Stimulated activated naive CD8-positive, alpha-beta T cell treated with anti-CD3 and anti-CD28 coated beads, Interleukin-15, Interleukin-2, amounts not matched to agents 100 U/mL and 50 U/mL, for 24 hours (primary cell): ENCODE measurements around the gene RAD51B.

Experiments used
- ATAC-seq: fragments of 150-1000 bp; cut with Tn5 transposase; one replicate; pipeline ENCODE4 v1.10.0; 2021
- DNase-seq: peaks from one replicate; pipeline ENCODE4 v3.0.0; 2021

The RAD51B gene

DNA sequence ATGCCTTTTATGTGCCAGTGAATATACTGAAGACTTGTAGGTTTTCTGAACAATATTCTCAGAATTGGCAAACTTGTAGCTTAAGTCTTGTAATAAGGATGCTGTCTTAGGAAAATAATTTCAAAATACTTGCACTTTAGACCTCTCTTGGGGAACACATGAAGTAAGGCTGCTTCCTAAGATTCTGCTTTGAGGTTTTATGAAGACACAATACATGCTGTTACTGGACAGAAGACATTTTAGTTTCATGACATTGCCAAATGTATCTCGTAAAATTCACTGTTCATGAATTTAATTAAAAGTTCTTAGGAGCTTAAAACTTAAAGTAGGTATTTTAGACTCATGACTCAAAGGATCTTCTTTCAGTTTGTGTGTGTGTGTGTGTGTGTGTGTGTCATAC, 80.7 kb downstream of the RAD51B start:
- ATAC-seq (no peak), DNase-seq (no peak)

DNA sequence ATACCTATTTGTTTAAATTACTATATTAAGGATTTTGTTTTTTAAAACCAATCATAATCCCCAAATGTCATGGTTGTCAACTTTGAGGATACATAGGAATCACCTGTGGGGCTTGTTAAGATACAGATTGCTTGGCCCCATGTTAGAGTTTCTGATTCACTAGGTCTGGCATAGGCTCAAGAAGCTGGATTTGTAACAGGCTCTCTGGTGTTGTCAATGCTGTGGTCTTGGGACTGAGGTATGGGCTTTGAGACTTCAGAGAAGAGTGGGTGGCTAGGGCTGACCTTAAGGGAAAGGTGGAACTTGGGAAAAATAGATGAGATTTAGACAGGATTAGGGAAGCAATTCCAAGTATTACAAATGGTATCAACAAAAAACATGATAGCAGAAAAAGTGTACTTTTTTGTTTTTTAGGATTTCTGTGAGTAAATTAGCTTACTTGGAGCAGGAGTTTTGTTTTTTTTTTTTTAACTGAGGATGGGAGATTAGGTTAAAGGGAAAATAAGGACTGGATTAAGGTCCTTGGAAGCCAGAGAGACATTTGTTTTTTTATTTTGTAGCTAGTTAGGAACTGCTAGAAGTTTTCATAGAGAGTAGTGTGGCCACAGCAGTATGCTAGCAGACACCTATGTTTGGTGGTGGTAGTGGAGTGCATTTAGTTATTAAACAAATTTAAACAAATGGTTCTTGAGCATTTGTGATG, 88.6 kb downstream of the RAD51B start:
- ATAC-seq (no peak), DNase-seq (no peak)

DNA sequence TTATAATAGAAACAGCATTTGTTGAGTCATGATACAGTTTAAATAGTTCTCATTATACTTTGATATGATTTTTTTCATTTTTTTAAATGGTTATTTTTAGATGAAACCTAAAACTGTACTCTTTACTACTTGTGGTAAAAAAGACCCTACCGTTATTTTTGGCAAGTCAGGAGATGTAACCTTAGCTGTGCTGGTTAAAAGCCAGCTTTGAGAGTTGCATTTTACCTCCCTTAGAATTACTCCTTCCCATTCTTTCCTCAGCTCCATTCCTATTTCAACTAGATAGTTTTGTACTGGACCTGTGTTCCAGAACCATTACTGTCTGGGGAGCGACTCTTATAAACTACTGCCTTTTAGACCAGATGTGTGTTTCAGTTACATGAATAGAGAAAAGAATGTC, 92.0 kb downstream of the RAD51B start:
- DNase-seq (no peak), ATAC-seq (no peak)

DNA sequence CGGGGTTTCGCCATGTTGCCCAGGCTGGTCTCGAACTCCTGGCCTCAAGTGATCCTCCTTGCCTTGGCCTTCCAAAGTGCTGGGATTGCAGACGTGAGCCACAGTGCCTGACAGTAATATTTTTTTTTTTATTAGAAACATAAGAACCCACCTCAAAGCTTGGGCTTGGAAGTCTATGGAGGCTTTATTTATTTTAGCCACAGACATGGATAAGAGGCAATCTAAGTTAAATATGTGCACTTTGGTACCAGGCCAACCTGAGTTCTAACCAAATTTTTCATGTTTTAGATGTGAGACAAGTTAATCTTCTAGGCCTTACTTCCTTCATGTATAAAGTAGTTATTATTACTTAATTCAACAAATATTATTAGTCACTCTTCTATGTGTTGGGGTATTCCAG, 96.9 kb downstream of the RAD51B start:
- ATAC-seq, result no peak
- no peak for DNase-seq

DNA sequence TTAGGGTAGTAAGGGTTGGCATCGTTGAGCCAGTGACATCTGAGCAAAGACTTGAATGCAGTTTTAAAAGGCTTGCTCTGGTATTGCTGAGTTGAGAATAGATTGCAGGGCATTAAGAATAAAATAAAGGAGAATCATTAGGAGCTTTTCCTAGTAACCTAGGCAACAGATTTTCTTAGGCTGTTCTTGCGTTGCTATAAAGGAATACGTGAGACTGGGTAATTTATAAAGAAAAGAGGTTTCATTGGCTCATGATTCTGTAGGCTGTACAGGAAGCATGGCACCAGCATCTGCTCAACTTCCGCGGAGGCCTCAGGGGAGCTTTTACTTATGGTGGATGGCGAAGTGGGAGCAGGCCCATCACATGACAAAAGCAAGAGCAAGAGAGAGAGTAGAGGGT, 97.4 kb downstream of the RAD51B start:
- no peak for DNase-seq
- no peak for ATAC-seq

DNA sequence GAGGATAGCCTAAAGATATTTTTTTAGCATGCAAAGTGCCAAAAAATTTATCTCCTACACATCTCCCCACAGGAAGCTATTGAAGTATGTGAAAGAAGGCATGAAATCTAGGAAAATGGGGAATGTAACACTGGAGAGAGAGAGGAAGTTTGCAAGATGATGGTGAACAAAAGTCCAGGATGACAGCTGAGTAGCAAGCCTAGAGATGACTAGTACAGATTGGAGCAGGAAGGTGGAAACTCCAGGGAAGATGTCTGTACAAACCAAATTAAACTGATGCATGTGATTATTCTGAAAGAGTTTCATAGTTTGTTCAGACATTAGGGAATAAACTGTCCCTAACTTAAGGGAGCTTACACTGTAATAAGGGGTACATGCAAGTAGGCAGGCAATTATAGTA, 99.3 kb downstream of the RAD51B start:
- DNase-seq (no peak), ATAC-seq (no peak)

DNA sequence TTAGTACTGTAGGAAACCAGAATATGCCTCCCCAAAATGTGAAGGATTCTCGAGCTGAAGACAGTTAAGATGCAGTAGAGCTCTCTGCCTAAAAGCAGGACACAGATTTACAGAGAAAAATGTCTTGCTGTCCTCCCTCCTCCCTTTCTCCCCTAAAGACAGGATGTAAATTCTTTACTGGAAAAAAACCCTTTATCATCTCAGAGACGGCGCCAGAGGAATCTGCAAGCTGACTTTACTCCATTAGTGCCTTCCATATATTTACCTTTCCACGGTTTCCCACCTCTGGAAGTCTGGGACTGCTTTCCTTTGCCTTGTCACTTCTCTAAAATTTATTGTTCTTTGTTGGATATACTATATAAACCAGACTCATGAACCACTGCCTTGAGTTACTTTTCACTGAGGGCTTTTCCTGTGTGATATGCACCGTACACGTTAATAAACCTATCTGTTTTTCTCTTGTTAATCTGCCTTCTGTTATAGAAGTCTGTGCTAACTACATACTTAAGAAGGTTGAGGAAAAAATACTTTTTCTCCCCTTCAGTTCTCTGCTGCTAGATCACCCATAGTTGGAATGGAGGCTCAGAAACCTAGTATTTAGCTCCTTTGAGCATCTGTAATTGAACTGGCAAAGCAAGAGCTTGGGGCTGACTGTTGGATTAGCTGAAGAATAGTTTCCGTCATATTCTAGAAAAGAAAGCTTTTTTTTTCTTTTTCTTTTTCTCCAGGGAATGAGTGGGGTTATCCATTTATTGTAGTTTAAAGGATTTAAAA, 99.9 kb downstream of the RAD51B start:
- ATAC-seq, result no peak
- no peak for DNase-seq

DNA sequence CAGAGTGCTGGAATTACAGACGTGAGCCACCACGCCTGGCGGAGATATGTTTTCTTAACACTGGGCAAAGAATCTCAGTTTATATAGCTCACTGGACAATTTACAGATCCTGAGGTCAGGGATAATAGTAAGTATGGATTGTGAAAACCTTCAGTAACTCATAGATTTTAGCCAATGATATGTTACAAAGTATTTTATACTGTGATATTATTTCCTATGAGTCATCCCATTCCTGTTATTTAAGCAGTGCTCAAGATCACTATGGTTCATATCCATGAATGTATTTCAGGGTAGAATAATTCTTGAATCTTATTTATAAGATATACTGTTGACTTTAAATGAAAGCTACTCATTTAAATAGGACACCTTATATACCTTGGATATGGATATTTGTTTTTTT, 107.2 kb downstream of the RAD51B start:
- no peak for ATAC-seq
- no peak for DNase-seq

DNA sequence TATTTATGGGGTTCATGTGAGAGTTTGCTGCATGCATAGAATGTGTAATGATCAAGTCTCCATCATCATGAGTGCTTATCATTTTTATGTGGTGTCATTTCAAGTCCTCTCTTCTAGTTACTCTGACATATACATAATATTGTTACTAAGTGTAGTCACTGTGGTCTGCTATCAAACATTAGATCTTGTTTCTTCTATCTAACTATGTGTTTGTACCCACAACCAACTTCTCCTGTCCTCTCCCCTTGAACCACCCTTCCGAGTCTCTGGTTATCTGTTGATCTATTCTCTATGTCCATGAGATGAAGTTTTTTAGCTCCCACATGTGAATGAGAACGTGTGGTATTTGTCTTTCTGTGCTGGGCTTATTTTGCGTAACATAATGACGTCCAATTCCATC, 107.7 kb downstream of the RAD51B start:
- no peak for ATAC-seq
- DNase-seq, result no peak

DNA sequence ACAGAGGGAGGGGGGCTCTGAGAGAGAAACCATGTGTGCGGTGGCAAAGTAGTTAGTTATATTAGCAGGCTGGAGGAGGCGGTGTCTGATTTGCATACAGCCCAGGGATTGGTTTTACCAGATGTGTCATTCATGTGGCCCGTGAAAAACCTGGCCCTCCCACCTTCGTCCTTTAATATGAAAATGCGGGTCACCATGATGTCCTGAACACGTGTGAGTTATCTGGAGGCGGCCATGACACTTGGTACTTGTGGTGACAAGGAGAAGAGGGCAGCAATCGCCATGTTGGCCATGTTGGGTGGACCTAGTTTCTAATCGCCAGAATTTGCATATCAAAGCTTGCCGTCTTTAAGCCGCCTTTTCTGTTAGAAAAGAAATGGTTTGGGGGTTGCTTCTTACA, 108.8 kb downstream of the RAD51B start:
- ATAC-seq (no peak), DNase-seq (no peak)

DNA sequence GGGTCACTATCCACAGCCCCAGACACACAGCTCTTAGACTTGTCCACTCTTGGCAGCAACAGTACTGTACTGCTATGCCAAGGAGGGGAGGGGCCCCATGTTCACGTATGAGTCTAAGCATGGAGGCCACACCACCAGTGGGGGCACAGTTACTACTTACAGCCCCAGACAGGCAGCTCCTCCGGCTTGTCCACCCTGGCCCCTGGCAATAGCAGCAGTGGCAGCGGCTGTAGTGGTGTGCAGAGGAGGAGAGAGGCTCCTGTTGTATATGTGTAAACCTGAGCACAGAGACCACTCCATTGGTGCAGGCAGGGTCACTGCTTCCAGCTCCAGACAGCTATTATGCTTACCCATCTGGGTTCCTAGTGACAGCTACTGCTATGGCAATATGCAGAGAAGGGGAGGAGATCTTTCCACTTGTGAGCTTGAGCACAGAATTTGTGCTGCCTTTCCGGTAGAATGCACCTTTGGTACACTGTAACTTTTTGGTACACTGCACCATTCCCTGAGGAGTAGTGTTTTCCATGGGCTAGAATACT, 113.2 kb downstream of the RAD51B start:
- ATAC-seq, result no peak
- DNase-seq, result no peak

DNA sequence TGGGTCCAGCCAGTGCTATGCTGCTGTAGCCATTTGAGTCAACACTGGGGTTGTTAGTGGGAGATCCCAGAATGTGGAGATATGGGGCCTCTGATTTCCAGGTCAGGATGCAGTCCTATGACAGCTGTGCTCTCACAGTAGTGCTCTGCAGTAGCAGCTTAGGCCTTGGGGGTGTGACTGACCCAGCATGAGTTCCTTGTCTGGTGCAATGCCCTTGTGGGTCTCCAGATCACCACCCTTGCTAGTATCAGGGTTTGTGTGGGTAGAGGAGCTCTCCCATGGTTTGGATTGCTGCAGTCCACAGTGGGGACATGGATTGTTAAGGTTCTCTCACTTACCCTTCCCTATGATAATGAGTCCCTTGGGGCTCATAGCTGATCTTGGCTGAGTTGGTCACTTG, 113.7 kb downstream of the RAD51B start:
- DNase-seq (no peak), ATAC-seq (no peak)

DNA sequence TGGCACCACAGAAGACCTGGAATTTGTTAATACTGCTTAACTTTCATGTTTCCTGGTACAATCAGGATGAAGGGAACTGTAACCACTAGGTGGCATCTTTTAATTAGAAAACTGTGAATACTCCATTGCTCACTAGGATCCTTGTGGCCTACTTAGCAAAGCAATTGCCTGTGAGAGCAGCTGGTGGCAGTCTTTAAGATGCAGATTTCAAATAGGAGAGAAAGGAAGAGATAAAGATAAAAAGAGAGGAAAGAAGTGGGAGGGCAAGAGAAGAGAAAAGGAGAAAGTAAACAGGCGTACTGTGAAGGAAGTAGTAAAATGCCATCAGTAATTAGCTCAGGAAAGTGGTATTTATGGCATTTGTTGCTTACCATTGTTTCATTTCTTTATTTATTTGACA, 114.5 kb downstream of the RAD51B start:
- DNase-seq (no peak), ATAC-seq (peak; percentile 80)

DNA sequence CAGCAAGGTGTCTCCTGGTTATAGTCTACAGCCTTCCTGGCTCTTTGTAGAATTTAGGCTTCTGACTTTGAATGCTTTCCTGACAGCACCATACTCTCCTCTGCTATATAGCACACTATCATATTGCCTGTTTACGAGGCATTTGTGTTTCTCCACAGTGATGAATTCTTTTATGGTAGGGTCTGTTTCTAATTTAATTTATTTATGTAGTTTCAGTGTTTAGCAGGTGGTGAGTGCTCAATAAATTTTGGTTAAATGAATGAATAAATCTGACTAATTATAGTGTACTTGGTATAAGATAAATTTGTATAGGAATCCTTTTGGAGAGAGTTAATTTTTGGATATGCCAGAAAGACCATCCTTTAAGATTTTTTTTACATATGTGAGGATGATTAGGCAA, 115.3 kb downstream of the RAD51B start:
- ATAC-seq, result no peak
- DNase-seq, result no peak

DNA sequence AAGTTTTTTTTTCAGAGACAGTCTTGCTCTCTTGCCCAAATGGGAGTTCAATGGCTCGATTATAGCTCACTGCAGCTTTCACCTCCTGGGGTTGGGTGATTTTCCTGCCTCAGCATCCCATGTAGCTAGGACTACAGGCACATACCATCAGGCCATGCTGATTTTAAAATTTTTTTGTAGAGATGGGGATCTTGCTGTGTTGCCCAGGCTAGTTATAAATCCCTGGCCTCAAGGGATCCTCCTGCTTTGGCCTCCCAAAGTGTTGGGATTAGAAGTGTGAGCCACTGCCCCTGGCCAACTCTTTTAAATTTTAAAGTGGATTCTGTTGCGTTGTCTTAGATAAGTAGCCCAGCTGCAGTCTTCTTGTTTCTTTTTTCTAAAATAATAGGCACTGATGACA, 115.8 kb downstream of the RAD51B start:
- DNase-seq (no peak), ATAC-seq (no peak)

DNA sequence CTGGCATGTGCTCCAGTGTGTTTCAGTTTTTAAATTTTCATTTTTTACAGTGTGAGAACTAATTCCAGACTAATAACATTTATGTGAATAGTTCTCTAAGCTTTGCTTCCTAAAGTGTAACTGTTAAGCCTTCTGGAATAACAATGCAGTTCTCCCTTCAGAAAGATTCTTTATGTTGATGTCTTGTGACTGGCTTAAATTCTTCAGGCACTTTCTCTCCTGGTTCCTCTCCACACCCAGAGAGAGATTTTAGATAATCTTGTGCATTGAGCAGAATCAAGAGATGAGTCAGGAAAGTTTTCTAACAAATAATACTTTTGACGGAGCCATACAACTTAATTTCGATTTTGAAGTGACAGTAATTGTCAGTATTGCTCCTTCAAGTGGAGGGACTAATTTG, 118.5 kb downstream of the RAD51B start:
- no peak for ATAC-seq
- DNase-seq, result no peak

DNA sequence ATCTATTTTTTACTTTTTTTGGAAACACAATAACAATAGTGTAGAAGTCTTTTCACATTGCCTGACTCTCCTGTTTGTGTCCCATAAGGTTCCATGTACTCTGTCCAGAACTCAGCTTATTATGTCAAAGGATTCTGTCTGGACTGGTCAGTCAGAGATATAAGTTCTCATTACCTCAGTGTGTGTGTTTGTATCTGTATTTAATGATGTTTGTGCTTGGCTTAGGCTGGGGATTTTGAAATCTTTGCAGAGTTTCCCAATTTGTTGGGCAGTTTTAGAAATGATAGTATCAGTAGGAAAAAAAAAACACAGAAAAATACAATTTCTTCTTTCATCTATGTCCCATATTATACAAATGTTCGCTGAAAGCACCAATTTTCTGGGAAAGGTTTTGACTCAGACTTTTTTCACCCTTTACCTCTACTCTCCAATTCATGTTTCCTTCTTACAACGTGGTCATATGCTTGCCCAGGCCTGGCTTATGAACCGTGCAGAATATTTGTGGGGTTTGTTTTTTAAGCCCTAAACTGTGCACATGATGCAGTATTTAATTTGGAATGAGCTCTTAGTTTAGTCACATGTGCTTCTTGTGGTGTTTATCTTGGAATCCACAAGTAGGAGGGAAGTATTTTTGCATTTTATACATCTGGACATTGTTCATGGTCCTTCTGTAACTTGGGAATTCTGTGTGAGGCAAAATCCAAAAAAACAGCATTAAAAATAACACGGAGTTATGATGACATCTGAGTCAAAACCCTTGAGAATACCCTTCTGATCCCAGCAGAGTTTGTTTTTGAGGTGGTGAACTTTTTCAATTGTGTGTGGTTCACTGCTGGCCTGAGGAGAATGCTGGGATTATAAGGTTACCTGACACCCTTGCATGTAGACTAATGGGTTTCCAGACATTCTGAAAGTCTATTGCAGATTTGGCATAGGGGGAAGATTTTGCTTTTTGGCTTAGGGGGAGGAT, 121.2 kb downstream of the RAD51B start:
- ATAC-seq, result no peak
- no peak for DNase-seq

DNA sequence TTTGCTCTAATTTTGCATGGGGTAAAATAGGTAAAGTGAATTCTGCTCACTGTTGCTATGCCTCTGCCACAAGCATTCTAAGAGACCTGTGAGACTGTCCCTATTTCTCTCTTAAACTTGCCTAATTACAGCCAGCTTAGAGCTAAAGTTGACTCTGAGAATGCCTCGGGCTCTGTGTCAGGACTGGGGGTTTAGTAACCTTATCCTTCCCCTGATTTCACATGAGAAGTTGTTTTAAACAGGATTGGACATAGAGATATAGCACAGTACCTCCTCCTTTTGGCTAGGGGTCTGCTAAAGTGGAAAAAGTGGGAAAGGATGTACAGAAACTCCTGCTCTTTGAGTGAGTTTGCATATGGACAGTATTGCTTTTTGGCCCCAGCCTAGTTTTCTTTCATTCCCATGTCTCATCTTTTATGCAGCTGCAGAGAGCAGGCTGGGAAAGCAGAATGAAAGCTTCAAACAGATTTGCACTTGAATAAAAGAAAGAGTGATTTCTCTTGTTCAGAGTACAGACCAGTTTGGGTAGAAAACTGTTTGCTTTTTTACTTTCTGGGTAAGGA, 122.0 kb downstream of the RAD51B start:
- ATAC-seq, result no peak
- DNase-seq, result no peak

DNA sequence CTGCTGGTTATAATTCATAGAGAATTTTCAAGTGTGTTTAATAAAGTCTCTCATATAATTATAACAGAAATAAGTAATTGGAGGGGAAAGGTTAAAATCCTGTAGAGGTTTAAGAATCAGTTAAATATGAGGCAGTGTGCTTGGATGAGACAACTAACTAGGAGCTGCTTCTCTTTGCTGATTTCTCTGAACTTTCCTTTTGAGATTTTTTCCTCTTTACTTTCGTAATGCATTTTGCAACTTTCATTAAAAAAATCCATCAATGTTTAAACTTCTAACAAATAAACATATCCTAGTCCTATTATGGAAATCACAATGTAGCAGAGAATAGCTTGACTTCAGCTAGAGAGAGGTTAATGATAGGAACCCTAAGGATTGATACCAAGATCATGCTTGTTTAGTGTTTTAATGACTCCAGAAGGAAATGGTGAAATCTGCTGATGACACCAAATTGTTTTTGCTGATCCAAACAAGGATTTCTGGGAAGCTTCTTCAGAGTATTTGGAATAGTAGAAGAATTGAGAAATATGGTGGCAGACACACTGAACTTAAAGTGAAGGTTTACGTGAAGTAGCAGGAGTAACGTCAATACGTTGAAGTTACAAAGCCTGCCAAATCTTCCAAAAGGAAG, 122.6 kb downstream of the RAD51B start:
- ATAC-seq (no peak), DNase-seq (no peak)

DNA sequence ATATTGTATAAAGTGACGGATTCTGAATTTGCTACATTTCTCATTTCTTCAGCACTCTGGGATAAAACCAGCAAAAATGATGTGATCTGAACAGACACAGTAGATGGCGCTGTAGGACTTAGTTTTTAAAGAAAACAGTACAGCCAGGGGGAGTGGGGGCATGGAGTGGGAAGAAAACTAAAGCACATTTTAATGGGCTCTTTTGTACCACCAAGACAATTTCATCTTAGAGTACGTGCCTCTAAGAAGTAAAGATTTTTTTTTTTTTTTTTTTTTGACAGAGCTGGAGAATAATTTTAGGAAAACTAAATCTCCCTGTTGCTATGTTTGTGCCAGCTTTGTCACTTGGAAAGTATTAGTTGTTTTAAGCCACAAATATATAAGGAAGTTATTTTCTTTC, 124.4 kb downstream of the RAD51B start:
- DNase-seq, result peak; percentile 40
- no peak for ATAC-seq

DNA sequence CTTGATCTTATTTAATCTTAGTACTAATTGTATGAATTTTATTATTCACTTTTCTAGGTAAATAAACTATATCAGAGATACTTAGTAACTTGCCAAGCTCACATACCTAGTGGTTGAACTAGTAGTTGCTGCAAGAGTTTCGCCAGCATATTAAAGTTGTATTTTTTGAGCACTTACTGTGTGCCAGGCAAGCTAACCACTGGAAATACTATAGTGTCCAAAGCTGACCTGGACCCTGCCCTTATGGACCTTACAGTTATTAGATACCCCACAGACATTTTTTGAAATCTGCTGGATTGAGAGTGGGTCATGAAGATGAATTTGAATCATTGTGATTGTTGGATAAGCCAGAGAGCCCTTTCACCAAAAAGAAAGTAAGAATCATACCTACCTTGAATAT, 125.0 kb downstream of the RAD51B start:
- DNase-seq (no peak), ATAC-seq (no peak)

DNA sequence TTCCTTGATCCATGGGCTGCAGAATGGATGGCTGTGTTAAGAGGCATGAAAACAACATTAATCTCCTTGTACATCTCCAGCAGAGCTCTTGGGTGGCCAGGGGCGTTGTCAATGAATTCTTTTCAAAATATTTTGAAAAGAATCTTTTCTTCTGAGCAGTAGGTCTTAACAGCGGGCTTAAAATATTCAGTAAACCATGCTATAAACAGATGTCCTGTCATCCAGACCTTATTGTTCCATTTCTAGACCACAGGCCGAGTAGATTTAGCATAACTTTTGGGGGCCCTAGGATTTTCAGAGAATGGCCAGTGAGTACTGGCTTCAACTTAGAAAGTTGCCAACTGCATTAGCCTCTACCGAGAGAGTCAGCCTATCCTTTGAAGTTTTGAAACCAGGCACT, 130.2 kb downstream of the RAD51B start:
- DNase-seq, result no peak
- ATAC-seq, result no peak
